GM12873 (cell line): ENCODE data around the gene ZDHHC11.

Experiments
- TF ChIP-seq, protein P1 (sequence below): IDR thresholded peaks from 2 replicates; pipeline ENCODE4 v1.5.1; 2012; ENCODE audit warnings: low read depth, mild to moderate bottlenecking, moderate library complexity, low read length, control low read depth; ENCODE audit not compliant: insufficient read depth; ENCODE audit errors: missing control alignments

Gene ZDHHC11

DNA sequence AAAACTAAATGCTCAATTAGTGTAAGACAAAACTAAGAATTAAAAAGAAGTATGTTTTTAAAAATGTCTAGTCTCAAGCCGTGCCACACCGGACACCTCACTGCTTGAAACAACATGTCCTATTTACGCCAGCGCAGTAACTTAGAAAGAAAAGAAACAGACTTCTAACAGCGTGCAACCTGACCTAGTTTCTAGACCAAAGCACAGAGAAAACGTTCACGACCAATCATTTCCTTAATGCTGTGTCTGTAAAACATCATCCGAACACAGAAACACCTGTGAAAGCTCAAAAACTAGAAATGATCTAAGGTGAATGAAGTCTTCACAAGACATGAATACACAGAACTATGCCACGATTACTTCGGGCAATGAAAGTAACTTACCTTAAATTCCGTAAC is 37.9 kb upstream of the ZDHHC11 start:
- TF ChIP-seq, protein P1, sequence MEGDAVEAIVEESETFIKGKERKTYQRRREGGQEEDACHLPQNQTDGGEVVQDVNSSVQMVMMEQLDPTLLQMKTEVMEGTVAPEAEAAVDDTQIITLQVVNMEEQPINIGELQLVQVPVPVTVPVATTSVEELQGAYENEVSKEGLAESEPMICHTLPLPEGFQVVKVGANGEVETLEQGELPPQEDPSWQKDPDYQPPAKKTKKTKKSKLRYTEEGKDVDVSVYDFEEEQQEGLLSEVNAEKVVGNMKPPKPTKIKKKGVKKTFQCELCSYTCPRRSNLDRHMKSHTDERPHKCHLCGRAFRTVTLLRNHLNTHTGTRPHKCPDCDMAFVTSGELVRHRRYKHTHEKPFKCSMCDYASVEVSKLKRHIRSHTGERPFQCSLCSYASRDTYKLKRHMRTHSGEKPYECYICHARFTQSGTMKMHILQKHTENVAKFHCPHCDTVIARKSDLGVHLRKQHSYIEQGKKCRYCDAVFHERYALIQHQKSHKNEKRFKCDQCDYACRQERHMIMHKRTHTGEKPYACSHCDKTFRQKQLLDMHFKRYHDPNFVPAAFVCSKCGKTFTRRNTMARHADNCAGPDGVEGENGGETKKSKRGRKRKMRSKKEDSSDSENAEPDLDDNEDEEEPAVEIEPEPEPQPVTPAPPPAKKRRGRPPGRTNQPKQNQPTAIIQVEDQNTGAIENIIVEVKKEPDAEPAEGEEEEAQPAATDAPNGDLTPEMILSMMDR, result no peak

DNA sequence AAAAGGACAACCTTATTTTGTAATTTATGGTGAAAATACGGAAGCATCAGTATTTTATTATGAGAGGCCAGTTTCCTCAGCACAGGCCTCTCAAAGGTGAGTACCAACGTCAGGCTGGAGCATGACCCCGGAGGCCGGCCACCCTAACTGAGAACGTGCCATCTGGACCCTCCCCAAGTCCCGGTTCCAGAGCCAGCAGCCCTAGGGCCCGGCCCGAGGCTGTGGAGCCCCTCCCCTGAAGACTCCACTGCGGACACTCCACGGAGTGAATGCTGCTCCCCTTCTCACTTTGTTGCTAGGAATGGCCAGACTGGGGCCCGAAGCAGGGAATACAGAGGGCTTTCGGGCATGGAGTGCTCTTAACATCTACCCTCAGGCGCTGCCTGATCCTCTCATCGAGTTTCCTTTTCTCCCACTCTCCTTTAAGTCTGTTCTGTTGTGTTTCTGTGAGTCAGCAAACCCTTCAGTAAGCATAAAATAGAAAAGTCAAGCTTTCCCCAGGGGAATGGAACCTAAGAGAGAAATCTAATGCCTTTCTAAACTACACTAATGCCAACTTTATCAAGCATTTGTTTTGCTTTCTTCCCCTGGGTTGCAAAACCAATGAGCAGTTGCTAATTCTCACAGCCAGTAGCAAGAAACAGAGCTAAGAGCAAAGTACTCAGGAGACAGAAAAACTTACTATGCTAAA is 37.3 kb upstream of the ZDHHC11 start:
- TF ChIP-seq, protein P1, result no peak

DNA sequence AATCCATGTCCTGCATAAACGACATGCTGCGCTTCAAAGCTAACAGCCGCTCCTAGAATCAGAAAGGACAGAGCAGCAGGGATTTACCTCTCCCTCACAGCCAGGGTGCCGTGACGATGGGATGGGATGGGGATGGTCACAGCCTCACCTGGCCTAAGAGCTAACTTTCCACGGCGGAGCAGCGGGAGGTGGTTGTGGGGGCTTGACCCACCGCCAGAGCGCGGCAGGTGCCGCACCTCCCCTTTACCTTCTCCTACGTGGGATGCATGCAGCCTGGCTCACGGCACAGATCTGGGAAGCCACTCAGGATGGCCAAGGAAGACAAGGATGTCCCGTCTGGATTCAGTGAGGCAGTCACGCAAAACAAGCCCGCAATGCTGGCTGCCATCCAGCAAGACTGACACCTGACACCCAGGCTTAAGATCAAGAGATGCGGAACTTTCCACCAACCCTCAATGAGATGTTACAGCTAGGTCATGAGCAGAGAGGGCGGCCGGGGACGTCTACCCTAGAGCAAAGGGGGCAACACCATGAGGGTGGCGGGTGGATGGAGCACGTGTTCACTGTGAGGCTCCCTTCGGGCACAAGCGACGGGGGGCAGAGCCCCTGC is 36.0 kb upstream of the ZDHHC11 start:
- TF ChIP-seq, protein P1, result no peak

DNA sequence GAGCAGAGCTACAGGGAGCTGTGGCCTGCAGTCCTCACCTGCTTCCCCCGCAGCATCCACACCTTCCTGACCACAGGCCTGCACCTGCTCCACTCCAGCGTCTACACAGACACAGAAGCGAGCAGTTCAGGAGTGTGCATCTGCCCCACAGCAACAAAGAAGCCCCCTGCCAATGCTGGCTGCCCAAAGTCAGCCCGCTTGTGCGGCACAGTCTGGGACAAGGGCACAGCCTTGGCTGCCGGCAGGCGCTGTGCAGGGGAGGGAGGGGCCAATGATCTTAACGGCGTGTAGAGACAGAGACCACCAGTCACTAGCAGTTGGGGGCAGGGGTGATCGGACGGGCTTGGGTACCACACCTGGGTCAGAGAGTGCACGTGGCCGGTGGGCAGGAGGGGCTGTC is 35.2 kb upstream of the ZDHHC11 start:
- TF ChIP-seq, protein P1, result no peak

DNA sequence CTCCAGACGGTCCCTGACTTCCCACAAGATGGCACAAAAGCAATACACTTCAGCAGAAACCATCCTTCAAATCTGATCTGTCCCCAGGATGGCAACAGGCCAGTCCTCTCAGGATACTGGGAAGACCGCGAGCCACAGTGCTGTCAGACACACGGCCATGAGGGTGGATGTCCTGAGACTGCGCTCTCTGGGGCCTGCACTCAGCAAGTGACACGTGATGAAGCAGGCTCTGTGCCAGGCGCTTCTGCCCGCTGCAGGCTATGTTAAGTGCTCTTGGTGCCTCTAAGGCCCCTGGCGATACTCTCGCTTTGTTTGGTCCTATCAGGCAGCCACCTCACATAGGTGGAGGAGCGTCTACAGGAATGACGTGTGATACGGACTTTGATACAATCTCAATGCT is 34.7 kb upstream of the ZDHHC11 start:
- TF ChIP-seq, protein P1, result no peak

DNA sequence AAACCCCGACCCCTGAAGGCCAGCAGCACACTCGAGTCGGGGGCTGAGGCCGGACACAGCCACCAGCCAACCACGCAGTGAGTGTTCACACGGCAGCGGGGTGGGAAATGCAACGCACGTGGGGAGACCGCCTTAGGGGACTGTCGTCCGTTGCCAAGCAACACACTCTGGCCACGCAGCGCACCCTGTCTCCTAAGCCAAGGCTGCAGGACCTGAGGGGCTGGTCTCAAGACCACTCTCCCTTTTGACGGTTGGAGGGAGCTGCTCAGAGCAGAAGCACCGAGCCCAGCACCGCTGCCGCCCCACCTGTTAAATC is 34.3 kb upstream of the ZDHHC11 start:
- TF ChIP-seq, protein P1, result no peak

DNA sequence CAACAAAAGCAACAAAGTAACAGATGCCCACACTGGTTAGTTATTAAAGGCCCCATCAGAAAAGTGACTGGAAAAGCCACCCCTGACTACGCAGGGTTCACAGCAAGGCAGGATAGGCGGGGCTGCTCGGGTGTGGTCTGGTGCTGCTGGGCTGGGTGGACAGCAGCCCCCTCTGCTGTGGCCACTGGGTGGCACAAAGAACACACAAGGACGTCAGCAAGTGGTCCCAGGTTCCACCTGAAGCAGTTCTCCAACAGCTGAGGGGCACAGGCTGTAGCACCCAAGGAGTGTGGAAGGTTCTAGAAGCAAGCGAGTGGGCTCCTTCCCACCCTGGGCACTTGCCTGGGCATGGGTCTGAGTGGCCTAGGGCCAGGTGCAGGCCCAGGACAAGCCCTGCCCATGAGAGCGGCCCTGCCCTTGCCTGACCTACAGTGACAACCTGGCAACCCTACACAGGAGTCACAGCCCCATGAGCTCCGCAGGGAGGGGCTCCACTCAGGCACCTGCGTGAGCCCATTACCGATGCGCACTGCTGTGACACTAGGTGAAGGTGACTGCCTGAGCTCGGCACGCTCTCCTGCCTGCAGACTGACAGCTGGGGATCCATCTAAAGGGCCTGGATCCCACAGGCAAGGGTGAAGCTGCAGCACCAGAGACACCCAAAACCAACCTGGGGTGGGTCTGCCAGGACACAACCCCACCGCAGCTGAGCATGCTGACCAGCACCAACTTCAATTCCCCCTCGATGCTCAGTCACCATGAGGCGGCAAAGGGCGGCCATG is 33.8 kb upstream of the ZDHHC11 start:
- TF ChIP-seq, protein P1, result no peak
